ENCODE data around the gene KRTDAP.

- TF ChIP-seq CTCF (IDR thresholded peaks at IDR 0.05; ENCODE audit: insufficient read depth, low read depth, low read length) (no peak), EZH2 (IDR thresholded peaks at IDR 0.05; ENCODE audit: insufficient read depth, low read length) (no peak)
Measured at GRCh38 chr19:35478794-35479677, 11.2 kb downstream of the KRTDAP start.

Data from astrocyte (in vitro differentiated cells and primary cell).